Medulla oblongata (tissue), 1 donor: ENCODE results near the gene METTL21A.
"Not testable (repeated sequence)": the region's sequence is repeated elsewhere in the genome, so short reads cannot be mapped to it uniquely, and the experiment has no call there.

Source experiments
- DNase-seq: peaks from one replicate; pipeline ENCODE4 v3.0.0-alpha.2; 2015; ENCODE audit errors: extremely low spot score

METTL21A gene

GRCh38 chr2:207625014-207625907 lies at the start of gene METTL21A:
Gene METTL21A, minus strand, starts transcription at chr2:207625394. Its CDS starts 1,019 bp downstream, at chr2:207624375.
- peak; percentile 94 for DNase-seq

- DNase-seq, result no peak
Observed at GRCh38 chr2:207674826-207675225, 49.6 kb upstream of the METTL21A start.

GRCh38 chr2:207674266-207674774 lies 49.1 kb upstream of the METTL21A start:
- DNase-seq, result no peak

- no peak for DNase-seq
Observed at GRCh38 chr2:207673431-207673830, 48.2 kb upstream of the METTL21A start.

GRCh38 chr2:207670887-207671286 lies 45.7 kb upstream of the METTL21A start:
- no peak for DNase-seq

- DNase-seq, result no peak
Observed at GRCh38 chr2:207663870-207664545, 38.8 kb upstream of the METTL21A start.

- no peak for DNase-seq
Observed at GRCh38 chr2:207662203-207662602, 37.0 kb upstream of the METTL21A start.

GRCh38 chr2:207660994-207661393 lies 35.8 kb upstream of the METTL21A start:
- DNase-seq, result no peak

GRCh38 chr2:207658156-207658555 lies 33.0 kb upstream of the METTL21A start:
- no peak for DNase-seq

GRCh38 chr2:207655000-207655399 lies 29.8 kb upstream of the METTL21A start:
- no peak for DNase-seq

GRCh38 chr2:207646582-207646981 lies 21.4 kb upstream of the METTL21A start:
- DNase-seq, result not testable (repeated sequence)

- DNase-seq, result no peak
Observed at GRCh38 chr2:207643892-207644291, 18.7 kb upstream of the METTL21A start.

GRCh38 chr2:207640661-207641060 lies 15.5 kb upstream of the METTL21A start:
- DNase-seq, result no peak

GRCh38 chr2:207640160-207640559 lies 15.0 kb upstream of the METTL21A start:
- DNase-seq, result no peak

- DNase-seq, result not testable (repeated sequence)
Observed at GRCh38 chr2:207639288-207639687, 14.1 kb upstream of the METTL21A start.

- no peak for DNase-seq
Observed at GRCh38 chr2:207635468-207636200, 10.4 kb upstream of the METTL21A start.

GRCh38 chr2:207633686-207634085 lies 8.5 kb upstream of the METTL21A start:
- no peak for DNase-seq

- DNase-seq, result no peak
Observed at GRCh38 chr2:207632575-207633493, 7.6 kb upstream of the METTL21A start.

GRCh38 chr2:207630491-207630890 lies 5.3 kb upstream of the METTL21A start:
- DNase-seq, result no peak

- DNase-seq, result no peak
Observed at GRCh38 chr2:207629553-207629952, 4.4 kb upstream of the METTL21A start.
